ENCODE data around the gene ATF7. TPM values are rescaled to one million over a fixed set of nuclear protein-coding genes. Genes with fewer than 3 reads are reported as not detected.

ATF7 gene
- total and polyA plus RNA-seq, 2 of the 4 experiments (the other 2 are of a cell fraction), result 7.0 to 16.3 TPM

GRCh38 chr12:53497461-53497860 is 128.7 kb downstream of the ATF7 start:
- Histone ChIP-seq H4K8ac (ENCODE audit: low read depth in 2 of 2, low read length in 2 of 2) (no peak overlapping the region), H3K4me1 (ENCODE audit: control insufficient read depth, insufficient read depth, low read length) (peaks cover 28% of the 10 kb centered on the region), H2AK9ac (replicated peaks; ENCODE audit: low read depth, low read length, poor library complexity) (no peak overlapping the region), H3K56ac (ENCODE audit: extremely low read depth, insufficient read depth, low read length) (no peak overlapping the region), H3K4ac (ENCODE audit: low read depth, low read length) (no peak overlapping the region), H3K4me2 (ENCODE audit: low read depth, low read length) (peak overlapping the region; percentile 3; the same call in 1 of the 2 replicates), H3K9ac (ENCODE audit: low read depth, low read length) (no peak overlapping the region), H2AK5ac (ENCODE audit: low read depth, low read length) (0 out of 2 replicates have a peak overlapping the region, but pooled peaks have one; percentile 27), H3K9me1 (ENCODE audit: insufficient read depth, low read length) (peaks cover 50% of the 10 kb centered on the region), H2BK15ac (ENCODE audit: low read depth, low read length) (no peak overlapping the region), H3K14ac (replicated peaks; ENCODE audit: low read depth, low read length) (no peak overlapping the region), H2BK5ac (ENCODE audit: low read depth, low read length, poor library complexity, severe bottlenecking) (no peak overlapping the region), H3K18ac (ENCODE audit: low read depth, low read length) (no peak overlapping the region), H3K27ac (ENCODE audit: insufficient read depth, low read length) (no peak overlapping the region), H3K27me3 (ENCODE audit: control insufficient read depth, insufficient read depth, low read length) (no peaks in the 10 kb centered on the region), H3K9me3 (ENCODE audit: control insufficient read depth, insufficient read depth, low read length) (no peaks in the 10 kb centered on the region), H2AFZ (replicated peaks; ENCODE audit: low read length, poor library complexity) (no peak overlapping the region), H2BK120ac (ENCODE audit: low read depth, low read length) (no peak overlapping the region), H3K79me1 (ENCODE audit: low read depth in 1 of 2, low read length in 2 of 2) (peaks cover 30 to 80% of the 10 kb centered on the region in 2 experiments; a peak in 3 of 4 replicates), H4K91ac (ENCODE audit: insufficient read depth, low read depth, low read length) (no peak overlapping the region), H4K5ac (ENCODE audit: low read depth, low read length) (no peak overlapping the region), H3K36me3 (ENCODE audit: control insufficient read depth, insufficient read depth, low read length) (peaks cover 4% of the 10 kb centered on the region; the same call in 1 of the 2 replicates), H3K23ac (ENCODE audit: low read depth, low read length) (peak overlapping the region; percentile 73; the same call in 1 of the 2 replicates), H2BK20ac (ENCODE audit: low read depth, low read length) (no peak overlapping the region), H3K4me3 (ENCODE audit: insufficient read depth, low read depth, low read length) (no peak overlapping the region), H4K20me1 (ENCODE audit: insufficient read depth, low read length) (peaks cover 3% of the 10 kb centered on the region)
- no TSS peak for BruUV-seq (replicated peaks)
- DNase-seq, result no peak
- no peak for TF ChIP-seq FOS (IDR thresholded peaks at IDR 0.05; ENCODE audit: low read depth, low read length)
- TF ChIP-seq SMC3 (IDR thresholded peaks at IDR 0.05; ENCODE audit: low read depth, low read length), result no peak
- no peak for TF ChIP-seq CHD1 (IDR thresholded peaks at IDR 0.05; ENCODE audit: low read depth, low read length)
- no peak for TF ChIP-seq MAZ (IDR thresholded peaks at IDR 0.05; ENCODE audit: borderline replicate concordance, low read depth, low read length)
- TF ChIP-seq RAD21 (IDR thresholded peaks at IDR 0.05; ENCODE audit: low read length), result no peak
- TF ChIP-seq CTCF (conservative IDR thresholded peaks at IDR 0.05; ENCODE audit: low read depth, low read length), result no peak
- TF ChIP-seq MXI1 (IDR thresholded peaks at IDR 0.05; ENCODE audit: borderline replicate concordance, low read depth, low read length), result no peak
- no peak for TF ChIP-seq CEBPB (IDR thresholded peaks at IDR 0.05; ENCODE audit: low read depth, low read length)
- no peak for TF ChIP-seq USF2 (IDR thresholded peaks at IDR 0.05; ENCODE audit: low read depth, low read length)
- no peak for TF ChIP-seq NFE2L2 (IDR thresholded peaks at IDR 0.05; ENCODE audit: low read depth, low read length)
- TF ChIP-seq RFX5 (IDR thresholded peaks at IDR 0.05; ENCODE audit: low read depth, low read length), result no peak
- TF ChIP-seq RCOR1 (IDR thresholded peaks at IDR 0.05; ENCODE audit: insufficient replicate concordance, low read length), result no peak
- ChIA-PET POLR2A (ENCODE audit: unreplicated experiment) (no interaction called here), CTCF (interaction anchor here (1.0 kb wide), 1 partner anchor 23 kb away, joined by 3 read pairs; no protein-coding TSS in a partner anchor)
- dilution Hi-C loops (cut with HindIII; ENCODE audit: low sequenced_read_pairs, unreplicated experiment) (no loop called here), intact Hi-C loops (cut with micrococcal nuclease) (no loop called here), in situ Hi-C loops (cut with MboI; ENCODE audit: low sequenced_read_pairs) (no loop called here)
- no peak for ATAC-seq (ENCODE audit: low read depth)
- 75% methylated on average over 1 of the region's 3 CpGs; no CpG with 5 or more reads in 1 of the 2 experiments for WGBS, 2 experiments (ENCODE audit: extremely low coverage in 2 of 2, insufficient read length in 1 of 2)

Measured in IMR-90 (cell line).